GM23338 (cell line): ENCODE measurements around the gene GRID2. TPM values are rescaled to one million over a fixed set of nuclear protein-coding genes. Genes with fewer than 3 reads are reported as not detected.

Experiments used
- ATAC-seq: fragments of 200-7000 bp; cut with Tn5 transposase; 3 replicates; pipeline ENCODE4 v1.9.1; 2020
- DNase-seq: peaks from one replicate; pipeline ENCODE4 v3.0.0-alpha.2; 2015; ENCODE audit warnings: low spot score
- H2AFZ ChIP-seq: fragments of 200-600 bp; sonication (generic); 2 replicates; pipeline ENCODE4 v1.8.0; 2016; ENCODE audit warnings: antibody characterized with exemption, mild to moderate bottlenecking, moderate library complexity
- H3F3A ChIP-seq: fragments of 200-600 bp; sonication (generic); replicated peaks from 2 replicates; pipeline ENCODE4 v1.8.0; 2017; ENCODE audit warnings: antibody characterized with exemption, mixed run types, low read depth
- H3K27ac ChIP-seq: fragments of 200-600 bp; sonication (generic); 2 replicates; pipeline ENCODE4 v1.6.1; 2016; ENCODE audit warnings: low read depth
- H3K27me3 ChIP-seq: fragments of 200-600 bp; sonication (generic); 2 replicates; pipeline ENCODE4 v1.8.0; 2016; ENCODE audit warnings: mild to moderate bottlenecking, mixed run types, moderate library complexity; ENCODE audit not compliant: insufficient read depth
- H3K36me3 ChIP-seq: fragments of 200-600 bp; sonication (generic); 2 replicates; pipeline ENCODE4 v1.8.0; 2016; ENCODE audit warnings: mild to moderate bottlenecking; ENCODE audit not compliant: insufficient read depth
- H3K4me1 ChIP-seq: fragments of 200-600 bp; sonication (generic); 2 replicates; pipeline ENCODE4 v1.8.0; 2016; ENCODE audit warnings: mild to moderate bottlenecking, moderate library complexity; ENCODE audit not compliant: insufficient read depth
- H3K4me2 ChIP-seq: fragments of 200-600 bp; sonication (generic); 2 replicates; pipeline ENCODE4 v1.7.1; 2017; ENCODE audit warnings: mixed run types
- H3K4me3 ChIP-seq: fragments of 200-600 bp; sonication (generic); 2 replicates; pipeline ENCODE4 v1.6.1; 2016; ENCODE audit warnings: mixed run types
- H3K79me2 ChIP-seq: fragments of 200-600 bp; sonication (generic); replicated peaks from 2 replicates; pipeline ENCODE4 v1.8.0; 2017; ENCODE audit warnings: mild to moderate bottlenecking; ENCODE audit not compliant: insufficient read depth
- H3K9me2 ChIP-seq: fragments of 200-600 bp; sonication (generic); 2 replicates; pipeline ENCODE4 v1.8.0; 2017; ENCODE audit not compliant: insufficient read depth
- H4K20me1 ChIP-seq: fragments of 200-600 bp; sonication (generic); replicated peaks from 2 replicates; pipeline ENCODE4 v1.8.0; 2017; ENCODE audit warnings: mild to moderate bottlenecking; ENCODE audit not compliant: insufficient read depth
- H3K27ac Mint-ChIP-seq: 2 replicates; pipeline ENCODE4 v1.8.0; 2020; ENCODE audit warnings: inconsistent platforms, mild to moderate bottlenecking, moderate library complexity, mixed read lengths
- H3K27me3 Mint-ChIP-seq: 3 replicates; pipeline ENCODE4 v1.8.0; 2022; ENCODE audit warnings: low read depth, mild to moderate bottlenecking, moderate library complexity, mixed read lengths, inconsistent platforms; ENCODE audit not compliant: insufficient read depth, poor library complexity
- H3K36me3 Mint-ChIP-seq: 3 replicates; pipeline ENCODE4 v1.8.0; 2021; ENCODE audit warnings: low read depth, mild to moderate bottlenecking, inconsistent platforms, moderate library complexity, mixed read lengths
- H3K4me1 Mint-ChIP-seq: 3 replicates; pipeline ENCODE4 v1.8.0; 2020; ENCODE audit warnings: mild to moderate bottlenecking, inconsistent platforms, mixed read lengths
- H3K4me3 Mint-ChIP-seq: 3 replicates; pipeline ENCODE4 v1.8.0; 2021; ENCODE audit warnings: moderate library complexity, mild to moderate bottlenecking, inconsistent platforms, mixed read lengths
- H3K9me3 Mint-ChIP-seq: 3 replicates; pipeline ENCODE4 v1.8.0; 2020; ENCODE audit warnings: moderate library complexity, mild to moderate bottlenecking, inconsistent platforms, mixed read lengths
- CREB1 ChIP-seq: fragments of 250-450 bp; sonication (Bioruptor Pico); IDR thresholded peaks from 2 replicates; pipeline ENCODE4 v1.5.0; 2020; ENCODE audit warnings: low read depth, mild to moderate bottlenecking, moderate library complexity
- CTCF ChIP-seq, 2 experiments: fragments of 200-600 bp in 1 of 2; sonication (generic) in 1 of 2; conservative IDR thresholded peaks; 2 replicates each; pipeline versions ENCODE4 v1.5.1 to v1.6.1; 2016 to 2017; ENCODE audit warnings: antibody characterized with exemption in 2 of 2, low read depth in 2 of 2, mild to moderate bottlenecking in 2 of 2, moderate library complexity in 1 of 2
- ETS1 ChIP-seq: IDR thresholded peaks from 2 replicates; pipeline ENCODE4 v1.6.1; 2016; ENCODE audit warnings: antibody characterized with exemption
- EZH2 ChIP-seq: fragments of 200-600 bp; sonication (generic); IDR thresholded peaks from one replicate; pipeline ENCODE4 v1.8.0; 2017; ENCODE audit warnings: antibody characterized with exemption, mild to moderate bottlenecking, low read depth; ENCODE audit not compliant: unreplicated experiment
- EZH2phosphoT487 ChIP-seq: fragments of 200-600 bp; sonication (generic); IDR thresholded peaks from one replicate; pipeline ENCODE4 v1.8.1; 2018; ENCODE audit warnings: antibody characterized with exemption; ENCODE audit not compliant: unreplicated experiment
- JUNB ChIP-seq: IDR thresholded peaks from one replicate; pipeline ENCODE4 v1.6.1; 2016; ENCODE audit warnings: antibody characterized with exemption; ENCODE audit not compliant: unreplicated experiment
- NANOG ChIP-seq: IDR thresholded peaks from 2 replicates; pipeline ENCODE4 v1.6.1; 2016; ENCODE audit warnings: antibody characterized with exemption, borderline replicate concordance
- POLR2AphosphoS5 ChIP-seq: IDR thresholded peaks from 2 replicates; pipeline ENCODE4 v1.6.1; 2016; ENCODE audit warnings: antibody characterized with exemption, low read depth
- REST ChIP-seq: IDR thresholded peaks from one replicate; pipeline ENCODE4 v1.6.1; 2018; ENCODE audit warnings: antibody characterized with exemption; ENCODE audit not compliant: unreplicated experiment
- STAT1 ChIP-seq: IDR thresholded peaks from one replicate; pipeline ENCODE4 v1.6.1; 2016; ENCODE audit warnings: antibody characterized with exemption; ENCODE audit not compliant: unreplicated experiment
- ZNF114 ChIP-seq: fragments of 250-450 bp; sonication (Bioruptor Pico); IDR thresholded peaks from 2 replicates; pipeline ENCODE4 v1.5.0; 2020; ENCODE audit warnings: mild to moderate bottlenecking, moderate library complexity
- ZNF331 ChIP-seq: fragments of 250-450 bp; sonication (Bioruptor Pico); IDR thresholded peaks from 2 replicates; pipeline ENCODE4 v1.5.0; 2020; ENCODE audit warnings: low read depth, mild to moderate bottlenecking, moderate library complexity
- ZNF462 ChIP-seq: fragments of 250-450 bp; sonication (Bioruptor Pico); IDR thresholded peaks from 2 replicates; pipeline ENCODE4 v1.5.0; 2020; ENCODE audit warnings: mild to moderate bottlenecking, moderate library complexity
- polyA plus RNA-seq: library from polyadenylated mRNA; unstranded; fragments of >200 nt; fragmentation: Nextera tagmentation; extraction: Ambion mirVana; gene quantifications from 2 replicates; pipeline ENCODE4 v1.2.1, GENCODE V29; 2016
- total RNA-seq: library from RNA; depleted of rRNA; stranded (reverse); fragments of >200 nt; shearing (Covaris generic); gene quantifications from 2 replicates; pipeline ENCODE4 v1.2.3, GENCODE V29; 2014

Gene GRID2
- total and polyA plus RNA-seq, 2 experiments from 2014 or later = 19.9 to 65.4 TPM

- H3K9me3 Mint-ChIP-seq = no peaks in the 10 kb centered on the region
Observed at GRCh38 chr4:92847026-92847425, 543.3 kb downstream of the GRID2 start.

More at GRCh38 chr4:92847026-92847425, 543.3 kb downstream of the GRID2 start:
- no peak overlapping the region for H3K4me2 ChIP-seq
- no peaks in the 10 kb centered on the region for H3K79me2 ChIP-seq
- H3K4me3 ChIP-seq = no peak overlapping the region
- H4K20me1 ChIP-seq = no peaks in the 10 kb centered on the region; the same call in 1 of the 2 replicates
- H3F3A ChIP-seq = no peaks in the 10 kb centered on the region
- H3K27me3 Mint-ChIP-seq = no peaks in the 10 kb centered on the region
- no peak overlapping the region for H3K27ac ChIP-seq
- H2AFZ ChIP-seq = no peak overlapping the region
- DNase-seq = no peak
- no peak overlapping the region for H3K4me3 Mint-ChIP-seq
- peaks cover 10% of the 10 kb centered on the region for H3K4me1 ChIP-seq
- 0 out of 2 replicates have a peak overlapping the region, but pooled peaks have one; percentile 17 for H3K27ac Mint-ChIP-seq
- no peaks in the 10 kb centered on the region for H3K27me3 ChIP-seq
- H3K36me3 Mint-ChIP-seq = no peaks in the 10 kb centered on the region
- no peaks in the 10 kb centered on the region for H3K36me3 ChIP-seq
- ATAC-seq = no peak
- TF ChIP-seq ZNF331 (CRISPR knock-in tag) = no peak
- TF ChIP-seq POLR2AphosphoS5 = no peak
- TF ChIP-seq ZNF114 = no peak
- no peak for TF ChIP-seq ETS1
- TF ChIP-seq STAT1 = no peak
- TF ChIP-seq ZNF462 (CRISPR knock-in tag) = no peak
- no peak for TF ChIP-seq EZH2
- no peak for TF ChIP-seq NANOG
- TF ChIP-seq REST = no peak
- no peak for TF ChIP-seq CREB1
- TF ChIP-seq JUNB = no peak
- TF ChIP-seq CTCF (conservative IDR thresholded peaks at IDR 0.05; ENCODE audit: low read depth in 2 of 2) = no peak
- no peak for TF ChIP-seq EZH2phosphoT487
- no peaks in the 10 kb centered on the region for H3K9me2 ChIP-seq
- peaks cover 36% of the 10 kb centered on the region for H3K4me1 Mint-ChIP-seq
